ENCODE results near the gene SMPX. TPM values are rescaled to one million over a fixed set of nuclear protein-coding genes. Genes with fewer than 3 reads are reported as not detected.

SMPX gene
- total RNA-seq, 1 donor from 2014 or later: not detected

- no peak for TF ChIP-seq CTCF (IDR thresholded peaks at IDR 0.05; ENCODE audit: partially characterized antibody, unreplicated experiment)
- Mint-ChIP-seq H3K4me3 (ENCODE audit: unreplicated experiment) (peak overlapping the region; percentile 59), H3K36me3 (ENCODE audit: unreplicated experiment) (no peaks in the 10 kb centered on the region), H3K27me3 (ENCODE audit: unreplicated experiment) (peaks cover 6% of the 10 kb centered on the region), H3K4me1 (ENCODE audit: low read depth, unreplicated experiment) (peaks cover 42% of the 10 kb centered on the region), H3K9me3 (ENCODE audit: unreplicated experiment) (peaks cover 7% of the 10 kb centered on the region), H3K27ac (ENCODE audit: unreplicated experiment) (peak overlapping the region; percentile 83)
- DNase-seq: no peak
Observed at GRCh38 chrX:21741364-21741763, 16.6 kb downstream of the SMPX start.

GRCh38 chrX:21740329-21741274, 17.3 kb downstream of the SMPX start:
- Mint-ChIP-seq H3K27ac (ENCODE audit: unreplicated experiment) (peak overlapping the region; percentile 83), H3K9me3 (ENCODE audit: unreplicated experiment) (peaks cover 7% of the 10 kb centered on the region), H3K4me3 (ENCODE audit: unreplicated experiment) (peak overlapping the region; percentile 28), H3K36me3 (ENCODE audit: unreplicated experiment) (no peaks in the 10 kb centered on the region), H3K27me3 (ENCODE audit: unreplicated experiment) (peaks cover 6% of the 10 kb centered on the region), H3K4me1 (ENCODE audit: low read depth, unreplicated experiment) (peaks cover 40% of the 10 kb centered on the region)
- TF ChIP-seq CTCF (IDR thresholded peaks at IDR 0.05; ENCODE audit: partially characterized antibody, unreplicated experiment): no peak
- DNase-seq: no peak

GRCh38 chrX:21738950-21739287, 19.0 kb downstream of the SMPX start:
- no peak for DNase-seq
- Mint-ChIP-seq H3K4me1 (ENCODE audit: low read depth, unreplicated experiment) (peaks cover 36% of the 10 kb centered on the region), H3K36me3 (ENCODE audit: unreplicated experiment) (no peaks in the 10 kb centered on the region), H3K4me3 (ENCODE audit: unreplicated experiment) (no peak overlapping the region), H3K27me3 (ENCODE audit: unreplicated experiment) (peaks cover 6% of the 10 kb centered on the region), H3K27ac (ENCODE audit: unreplicated experiment) (no peak overlapping the region), H3K9me3 (ENCODE audit: unreplicated experiment) (peaks cover 7% of the 10 kb centered on the region)
- no peak for TF ChIP-seq CTCF (IDR thresholded peaks at IDR 0.05; ENCODE audit: partially characterized antibody, unreplicated experiment)

- no peak for TF ChIP-seq CTCF (IDR thresholded peaks at IDR 0.05; ENCODE audit: partially characterized antibody, unreplicated experiment)
- peak; percentile 27 for DNase-seq
- H3K9me3 Mint-ChIP-seq (ENCODE audit: unreplicated experiment): peaks cover 7% of the 10 kb centered on the region
- H3K4me3 Mint-ChIP-seq (ENCODE audit: unreplicated experiment): no peak overlapping the region
- H3K4me1 Mint-ChIP-seq (ENCODE audit: low read depth, unreplicated experiment): peaks cover 32% of the 10 kb centered on the region
- H3K27me3 Mint-ChIP-seq (ENCODE audit: unreplicated experiment): peaks cover 6% of the 10 kb centered on the region
- H3K27ac Mint-ChIP-seq (ENCODE audit: unreplicated experiment): no peak overlapping the region
- no peaks in the 10 kb centered on the region for H3K36me3 Mint-ChIP-seq (ENCODE audit: unreplicated experiment)
Observed at GRCh38 chrX:21738210-21738949, 19.5 kb downstream of the SMPX start.

GRCh38 chrX:21735768-21736127, 22.2 kb downstream of the SMPX start:
- TF ChIP-seq CTCF (IDR thresholded peaks at IDR 0.05; ENCODE audit: partially characterized antibody, unreplicated experiment): no peak
- Mint-ChIP-seq H3K9me3 (ENCODE audit: unreplicated experiment) (no peaks in the 10 kb centered on the region), H3K27ac (ENCODE audit: unreplicated experiment) (no peak overlapping the region), H3K4me1 (ENCODE audit: low read depth, unreplicated experiment) (peaks cover 13% of the 10 kb centered on the region), H3K27me3 (ENCODE audit: unreplicated experiment) (no peaks in the 10 kb centered on the region), H3K36me3 (ENCODE audit: unreplicated experiment) (no peaks in the 10 kb centered on the region), H3K4me3 (ENCODE audit: unreplicated experiment) (no peak overlapping the region)
- no peak for DNase-seq
